Ishikawa (cell line): ENCODE results near the gene PGAM5.

Experiments used
- CEBPB ChIP-seq: IDR thresholded peaks from 2 replicates; pipeline ENCODE4 v1.6.1; 2012
- CREB1 ChIP-seq: IDR thresholded peaks from 2 replicates; pipeline ENCODE4 v1.6.1; 2012; ENCODE audit warnings: low read depth
- EGR1 ChIP-seq: IDR thresholded peaks from 2 replicates; pipeline ENCODE4 v1.6.1; 2012
- EP300 ChIP-seq: IDR thresholded peaks from 2 replicates; pipeline ENCODE4 v1.6.1; 2012; ENCODE audit warnings: borderline replicate concordance
- FOXM1 ChIP-seq: IDR thresholded peaks from 2 replicates; pipeline ENCODE4 v1.6.1; 2012; ENCODE audit warnings: low read depth, borderline replicate concordance
- NFIC ChIP-seq: IDR thresholded peaks from 2 replicates; pipeline ENCODE4 v1.6.1; 2012
- RAD21 ChIP-seq: IDR thresholded peaks from 2 replicates; pipeline ENCODE4 v1.6.1; 2012; ENCODE audit warnings: low read depth
- TAF1 ChIP-seq: IDR thresholded peaks from 2 replicates; pipeline ENCODE4 v1.6.1; 2012; ENCODE audit warnings: low read depth, mild to moderate bottlenecking
- TCF12 ChIP-seq: IDR thresholded peaks from 2 replicates; pipeline ENCODE4 v1.6.1; 2012; ENCODE audit warnings: low read depth
- TEAD4 ChIP-seq: IDR thresholded peaks from 2 replicates; pipeline ENCODE4 v1.6.1; 2012
- USF1 ChIP-seq: IDR thresholded peaks from 2 replicates; pipeline ENCODE4 v1.6.1; 2012
- YY1 ChIP-seq: IDR thresholded peaks from 2 replicates; pipeline ENCODE4 v1.6.1; 2012; ENCODE audit warnings: low read depth
- ZBTB7A ChIP-seq: IDR thresholded peaks from 2 replicates; pipeline ENCODE4 v1.6.1; 2012; ENCODE audit warnings: low read depth
- TF ChIP-seq, protein P1 (sequence below): IDR thresholded peaks from 2 replicates; pipeline ENCODE4 v1.6.1; 2012; ENCODE audit warnings: low read depth, mild to moderate bottlenecking
- TF ChIP-seq, protein P2 (sequence below): IDR thresholded peaks from 2 replicates; pipeline ENCODE4 v1.6.1; 2012

Gene PGAM5

GRCh38 chr12:132687211-132688164 is 23.2 kb upstream of the PGAM5 start, which contains the start of the genes POLE and PXMP2:
Gene POLE (minus strand): TSS chr12:132687342. CDS start chr12:132687315, 27 bp downstream.
Gene PXMP2 (plus strand): TSS chr12:132687587. CDS start chr12:132687671, 84 bp downstream.
- 0 out of 2 replicates have a peak, but pooled peaks have one; percentile 24 for TF ChIP-seq FOXM1
- no peak for TF ChIP-seq ZBTB7A
- TF ChIP-seq RAD21 = peak; percentile 2; the same call in 1 of the 2 replicates
- TF ChIP-seq, protein P1, sequence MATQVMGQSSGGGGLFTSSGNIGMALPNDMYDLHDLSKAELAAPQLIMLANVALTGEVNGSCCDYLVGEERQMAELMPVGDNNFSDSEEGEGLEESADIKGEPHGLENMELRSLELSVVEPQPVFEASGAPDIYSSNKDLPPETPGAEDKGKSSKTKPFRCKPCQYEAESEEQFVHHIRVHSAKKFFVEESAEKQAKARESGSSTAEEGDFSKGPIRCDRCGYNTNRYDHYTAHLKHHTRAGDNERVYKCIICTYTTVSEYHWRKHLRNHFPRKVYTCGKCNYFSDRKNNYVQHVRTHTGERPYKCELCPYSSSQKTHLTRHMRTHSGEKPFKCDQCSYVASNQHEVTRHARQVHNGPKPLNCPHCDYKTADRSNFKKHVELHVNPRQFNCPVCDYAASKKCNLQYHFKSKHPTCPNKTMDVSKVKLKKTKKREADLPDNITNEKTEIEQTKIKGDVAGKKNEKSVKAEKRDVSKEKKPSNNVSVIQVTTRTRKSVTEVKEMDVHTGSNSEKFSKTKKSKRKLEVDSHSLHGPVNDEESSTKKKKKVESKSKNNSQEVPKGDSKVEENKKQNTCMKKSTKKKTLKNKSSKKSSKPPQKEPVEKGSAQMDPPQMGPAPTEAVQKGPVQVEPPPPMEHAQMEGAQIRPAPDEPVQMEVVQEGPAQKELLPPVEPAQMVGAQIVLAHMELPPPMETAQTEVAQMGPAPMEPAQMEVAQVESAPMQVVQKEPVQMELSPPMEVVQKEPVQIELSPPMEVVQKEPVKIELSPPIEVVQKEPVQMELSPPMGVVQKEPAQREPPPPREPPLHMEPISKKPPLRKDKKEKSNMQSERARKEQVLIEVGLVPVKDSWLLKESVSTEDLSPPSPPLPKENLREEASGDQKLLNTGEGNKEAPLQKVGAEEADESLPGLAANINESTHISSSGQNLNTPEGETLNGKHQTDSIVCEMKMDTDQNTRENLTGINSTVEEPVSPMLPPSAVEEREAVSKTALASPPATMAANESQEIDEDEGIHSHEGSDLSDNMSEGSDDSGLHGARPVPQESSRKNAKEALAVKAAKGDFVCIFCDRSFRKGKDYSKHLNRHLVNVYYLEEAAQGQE = 0 out of 2 replicates have a peak, but pooled peaks have one; percentile 11
- TF ChIP-seq CREB1 = no peak
- peak; percentile 35; the same call in 1 of the 2 replicates for TF ChIP-seq TEAD4
- TF ChIP-seq, protein P2, sequence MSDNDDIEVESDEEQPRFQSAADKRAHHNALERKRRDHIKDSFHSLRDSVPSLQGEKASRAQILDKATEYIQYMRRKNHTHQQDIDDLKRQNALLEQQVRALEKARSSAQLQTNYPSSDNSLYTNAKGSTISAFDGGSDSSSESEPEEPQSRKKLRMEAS = peak; percentile 80
- TF ChIP-seq YY1 = peak; percentile 82
- peak; percentile 57; the same call in 1 of the 2 replicates for TF ChIP-seq NFIC
- TF ChIP-seq TCF12 = peak; percentile 62; the same call in 1 of the 2 replicates
- no peak for TF ChIP-seq EP300
- TF ChIP-seq EGR1 = peak; percentile 74
- TF ChIP-seq USF1 = no peak
- peak; percentile 77; the same call in 1 of the 2 replicates for TF ChIP-seq TAF1
- TF ChIP-seq CEBPB = peak; percentile 23; the same call in 1 of the 2 replicates

- TF ChIP-seq RAD21 (no peak), USF1 (no peak), TCF12 (no peak), TEAD4 (no peak)
Observed at GRCh38 chr12:132689227-132689626, 21.4 kb upstream of the PGAM5 start.

GRCh38 chr12:132690112-132690511 is 20.5 kb upstream of the PGAM5 start:
- TF ChIP-seq YY1 (no peak), NFIC (no peak), CREB1 (no peak), CEBPB (no peak), TEAD4 (no peak), TCF12 (no peak), TAF1 (no peak), RAD21 (no peak)
- TF ChIP-seq, protein P1 = no peak

GRCh38 chr12:132695431-132695830 is 15.2 kb upstream of the PGAM5 start:
- TF ChIP-seq USF1 (no peak), TAF1 (no peak), TEAD4 (no peak), YY1 (no peak), EP300 (no peak), ZBTB7A (no peak), FOXM1 (no peak), TCF12 (no peak)
- TF ChIP-seq, protein P1 = no peak
